ENCODE measurements around the gene MEGF9.

DNA sequence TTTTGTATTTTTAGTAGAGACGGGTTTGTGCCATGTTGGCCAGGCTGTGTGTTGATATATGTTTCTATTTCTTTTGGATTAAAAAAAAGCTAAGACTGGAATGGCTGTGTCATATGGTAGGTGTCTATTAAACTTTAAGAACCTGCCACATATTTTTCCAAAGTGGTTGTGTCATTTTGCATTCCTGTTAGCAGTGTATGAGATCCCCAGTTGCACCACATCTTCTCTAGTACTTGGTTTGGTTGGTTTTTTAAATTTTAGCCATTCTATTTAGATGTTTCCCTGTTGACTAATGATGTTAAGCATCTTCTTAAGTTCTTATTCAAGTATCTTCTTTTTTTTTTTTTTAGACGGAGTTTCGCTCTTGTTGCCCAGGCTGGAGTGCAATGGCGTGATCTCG is 36.2 kb upstream of the MEGF9 start:
- TF ChIP-seq, protein P1, sequence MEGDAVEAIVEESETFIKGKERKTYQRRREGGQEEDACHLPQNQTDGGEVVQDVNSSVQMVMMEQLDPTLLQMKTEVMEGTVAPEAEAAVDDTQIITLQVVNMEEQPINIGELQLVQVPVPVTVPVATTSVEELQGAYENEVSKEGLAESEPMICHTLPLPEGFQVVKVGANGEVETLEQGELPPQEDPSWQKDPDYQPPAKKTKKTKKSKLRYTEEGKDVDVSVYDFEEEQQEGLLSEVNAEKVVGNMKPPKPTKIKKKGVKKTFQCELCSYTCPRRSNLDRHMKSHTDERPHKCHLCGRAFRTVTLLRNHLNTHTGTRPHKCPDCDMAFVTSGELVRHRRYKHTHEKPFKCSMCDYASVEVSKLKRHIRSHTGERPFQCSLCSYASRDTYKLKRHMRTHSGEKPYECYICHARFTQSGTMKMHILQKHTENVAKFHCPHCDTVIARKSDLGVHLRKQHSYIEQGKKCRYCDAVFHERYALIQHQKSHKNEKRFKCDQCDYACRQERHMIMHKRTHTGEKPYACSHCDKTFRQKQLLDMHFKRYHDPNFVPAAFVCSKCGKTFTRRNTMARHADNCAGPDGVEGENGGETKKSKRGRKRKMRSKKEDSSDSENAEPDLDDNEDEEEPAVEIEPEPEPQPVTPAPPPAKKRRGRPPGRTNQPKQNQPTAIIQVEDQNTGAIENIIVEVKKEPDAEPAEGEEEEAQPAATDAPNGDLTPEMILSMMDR (IDR thresholded peaks at IDR 0.05; ENCODE audit: low read depth, low read length, poor library complexity, severe bottlenecking), result no peak
- no peak for TF ChIP-seq EZH2phosphoT487 (IDR thresholded peaks at IDR 0.05; ENCODE audit: borderline replicate concordance, low read length)

Measured in DOHH2 (cell line).